ENCODE measurements around the gene CHCHD10.

The CHCHD10 gene

GRCh38 chr22:23787600-23787896 is 19.8 kb upstream of the CHCHD10 start:
- DNase-seq, result no peak

GRCh38 chr22:23786752-23787599 is 19.2 kb upstream of the CHCHD10 start, which contains the start of gene SMARCB1:
Gene SMARCB1, plus strand, starts transcription at chr22:23786966. Its CDS starts 204 bp downstream, at chr22:23787170.
- DNase-seq, result peak in 13 of 14 donors; percentile 31 to 88 (median 75)

- no peak for DNase-seq
Observed at GRCh38 chr22:23786261-23786710, 18.5 kb upstream of the CHCHD10 start.

- no peak for DNase-seq
Observed at GRCh38 chr22:23784215-23784732, 16.5 kb upstream of the CHCHD10 start.

- no peak for DNase-seq
Observed at GRCh38 chr22:23783265-23784150, 15.7 kb upstream of the CHCHD10 start.

- no peak for DNase-seq
Observed at GRCh38 chr22:23782703-23783102, 14.9 kb upstream of the CHCHD10 start.

- DNase-seq, result no peak
Observed at GRCh38 chr22:23782252-23782651, 14.5 kb upstream of the CHCHD10 start.

GRCh38 chr22:23781511-23782183 is 13.9 kb upstream of the CHCHD10 start:
- DNase-seq, result peak in 2 of 14 donors; percentile 10 to 63

GRCh38 chr22:23781065-23781464 is 13.3 kb upstream of the CHCHD10 start:
- DNase-seq, result peak in 12 of 14 donors; percentile 41 to 86 (median 74)

GRCh38 chr22:23780146-23780748 is 12.5 kb upstream of the CHCHD10 start:
- no peak for DNase-seq

GRCh38 chr22:23779731-23780130 is 12.0 kb upstream of the CHCHD10 start:
- no peak for DNase-seq

GRCh38 chr22:23779083-23779482 is 11.3 kb upstream of the CHCHD10 start:
- no peak for DNase-seq

GRCh38 chr22:23778577-23778900 is 10.8 kb upstream of the CHCHD10 start:
- no peak for DNase-seq

- no peak for DNase-seq
Observed at GRCh38 chr22:23777776-23778576, 10.2 kb upstream of the CHCHD10 start.

GRCh38 chr22:23775779-23776375 is 8.1 kb upstream of the CHCHD10 start:
- DNase-seq, result no peak

GRCh38 chr22:23774922-23775436 is 7.2 kb upstream of the CHCHD10 start:
- no peak for DNase-seq

GRCh38 chr22:23774114-23774921 is 6.5 kb upstream of the CHCHD10 start:
- no peak for DNase-seq

GRCh38 chr22:23773483-23774113 is 5.8 kb upstream of the CHCHD10 start:
- DNase-seq, result peak in 1 of 14 donors; percentile 37

All from C1 segment of cervical spinal cord (tissue), 14 donors.